RCC 7860 (cell line): Measurements from ENCODE around the gene CAPS2.
"Not testable (repeated sequence)": the region's sequence is repeated elsewhere in the genome, so short reads cannot be mapped to it uniquely, and the experiment has no call there.

Source experiments
- DNase-seq: peaks from one replicate; pipeline ENCODE4 v3.0.0-alpha.2; 2015; ENCODE audit warnings: low spot score
- FAIRE-seq: peaks from 2 replicates; lab custom pipeline; 2012; peaks lifted over from hg19 to GRCh38; lab: Jason Lieb, UNC

The CAPS2 gene

DNA sequence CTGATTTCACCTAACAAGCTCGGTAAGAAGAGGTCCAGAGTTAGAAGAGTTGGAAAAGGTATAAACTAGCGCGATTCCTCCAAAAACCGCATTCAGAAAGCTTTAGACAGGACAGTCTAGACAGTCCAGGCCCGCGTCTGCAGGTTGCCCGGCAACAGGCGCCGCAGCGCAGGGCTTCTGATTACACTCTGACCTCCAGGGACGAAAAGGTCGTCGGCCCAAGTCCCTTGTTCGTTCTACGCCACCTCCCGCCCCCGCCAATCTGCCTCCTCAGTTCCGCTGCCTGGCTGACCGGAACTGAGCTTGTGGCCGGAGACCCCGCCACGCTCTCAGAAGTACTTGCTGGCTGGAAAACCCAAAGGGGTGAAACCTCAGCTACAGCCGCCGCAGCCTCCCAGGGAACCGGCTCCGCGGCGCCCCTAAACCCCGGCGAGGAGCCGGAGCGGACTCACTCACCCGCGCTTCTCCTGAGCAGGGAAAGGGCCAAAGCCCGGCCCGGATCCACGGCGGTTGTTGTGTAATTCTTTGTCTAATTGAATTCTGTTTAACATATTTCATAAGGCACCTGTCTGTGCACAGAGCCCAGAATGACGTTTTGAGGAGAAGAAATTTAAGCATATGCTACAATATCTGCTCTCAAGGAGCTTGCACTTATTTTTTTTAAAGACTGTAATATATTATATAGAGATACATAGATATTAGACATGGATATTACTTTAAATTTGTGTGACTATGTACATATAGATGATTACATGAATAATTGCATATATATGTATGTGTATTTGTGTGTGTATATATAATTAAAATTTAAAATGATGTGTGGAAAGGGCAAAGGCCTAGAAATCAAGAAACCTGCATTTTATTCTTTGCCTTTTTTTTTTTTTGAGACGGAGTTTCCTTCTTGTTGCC lies at the start of gene CAPS2:
Gene CAPS2 (minus strand): TSS at position 407 of the 909 bp plus-strand sequence. CDS start 3,826 bp downstream, outside the sequence.
- FAIRE-seq (peak; percentile 8), DNase-seq (peak; percentile 51)

GRCh38 chr12:75378354-75378753 lies 48.2 kb upstream of the CAPS2 start:
- DNase-seq (no peak), FAIRE-seq (no peak)

- FAIRE-seq (no peak), DNase-seq (no peak)
These were observed 44.8 kb upstream of the CAPS2 start for GRCh38 chr12:75374971-75375370.

DNA sequence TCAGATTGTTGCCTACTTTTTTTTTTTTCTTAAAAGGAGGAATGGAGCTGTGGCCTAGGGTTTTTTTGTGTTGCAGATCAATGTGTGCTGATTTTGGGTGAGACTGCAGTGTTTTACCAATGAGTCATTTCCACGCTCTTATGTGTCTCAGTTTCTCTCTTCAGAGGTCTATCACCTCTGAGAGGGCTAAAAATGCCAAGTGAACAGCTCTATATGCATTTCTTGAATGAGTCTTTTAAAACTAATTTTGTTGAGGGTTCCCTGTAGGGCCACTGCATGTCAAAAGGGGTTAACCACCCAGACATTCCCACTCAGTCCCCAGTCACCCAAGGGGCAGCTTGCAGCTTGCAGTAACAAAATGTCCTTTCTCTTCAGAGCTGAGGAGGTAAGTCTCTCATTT lies 36.5 kb upstream of the CAPS2 start:
- DNase-seq (no peak), FAIRE-seq (no peak)

- DNase-seq (no peak), FAIRE-seq (no peak)
These were observed 34.8 kb upstream of the CAPS2 start for GRCh38 chr12:75364919-75365318.

GRCh38 chr12:75361408-75361807 lies 31.3 kb upstream of the CAPS2 start:
- no peak for FAIRE-seq

GRCh38 chr12:75360920-75361319 lies 30.8 kb upstream of the CAPS2 start:
- no peak for FAIRE-seq

More at GRCh38 chr12:75361408-75361807, 31.3 kb upstream of the CAPS2 start:
- no peak for DNase-seq

DNA sequence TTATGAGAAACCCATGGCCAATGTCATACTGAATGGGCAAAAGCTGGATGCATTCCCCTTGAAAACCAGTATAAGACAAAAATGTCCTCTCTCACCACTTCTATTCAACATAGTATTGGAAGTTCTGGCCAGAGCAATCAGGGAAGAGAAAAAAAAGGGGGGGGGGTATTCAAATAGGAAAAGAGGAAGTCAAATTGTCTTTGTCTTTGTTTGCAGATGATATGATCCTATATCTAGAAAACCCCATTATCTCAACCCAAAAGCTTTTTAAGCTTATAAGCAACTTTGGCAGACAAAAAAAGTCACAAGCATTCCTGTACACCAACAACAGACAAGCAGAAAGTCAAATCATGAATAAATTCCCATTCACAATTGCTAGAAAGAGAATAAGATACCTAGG lies 23.9 kb upstream of the CAPS2 start:
- DNase-seq (no peak), FAIRE-seq (no peak)

More at GRCh38 chr12:75360920-75361319, 30.8 kb upstream of the CAPS2 start:
- DNase-seq = no peak

- DNase-seq (no peak), FAIRE-seq (no peak)
These were observed 20.3 kb upstream of the CAPS2 start for GRCh38 chr12:75350413-75350812.

DNA sequence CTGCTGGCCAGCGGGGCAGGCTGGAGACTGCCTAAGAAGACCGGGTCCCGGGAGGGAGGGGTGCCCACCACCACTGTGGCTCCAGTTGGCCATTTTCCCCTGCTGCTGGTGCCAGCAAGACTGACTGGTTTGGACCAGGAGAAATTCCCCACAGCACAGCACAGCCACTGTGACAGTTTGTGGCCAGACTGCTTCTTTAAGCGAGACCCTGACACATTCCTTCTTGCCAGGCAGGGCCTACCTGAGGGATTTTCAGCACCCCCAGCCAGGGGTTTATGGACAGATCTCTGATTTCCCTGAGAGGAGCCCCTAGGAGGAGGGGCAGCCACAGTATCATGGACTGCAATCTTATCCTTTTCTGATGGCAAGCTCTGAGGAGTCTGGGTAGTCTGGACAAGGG lies 19.8 kb upstream of the CAPS2 start:
- FAIRE-seq (no peak), DNase-seq (no peak)

DNA sequence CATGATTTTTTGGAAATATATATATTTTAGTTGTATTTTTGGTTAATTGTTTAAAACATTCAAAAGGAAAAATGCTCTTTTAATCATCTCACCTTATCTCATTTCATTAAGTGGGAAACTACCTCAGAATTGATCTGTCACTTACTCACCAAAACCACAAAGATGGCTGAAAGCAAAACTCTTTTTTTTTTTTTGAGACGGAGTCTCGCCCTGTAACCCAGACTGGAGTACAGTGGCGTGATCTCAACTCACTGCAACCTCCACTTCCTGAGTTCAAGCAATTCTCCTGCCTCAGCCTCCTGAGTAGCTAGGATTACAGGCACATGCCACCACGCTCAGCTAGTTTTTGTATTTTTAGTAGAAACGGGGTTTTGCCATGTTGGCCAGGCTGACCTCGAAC lies 16.1 kb upstream of the CAPS2 start:
- not testable (repeated sequence) for FAIRE-seq, DNase-seq

DNA sequence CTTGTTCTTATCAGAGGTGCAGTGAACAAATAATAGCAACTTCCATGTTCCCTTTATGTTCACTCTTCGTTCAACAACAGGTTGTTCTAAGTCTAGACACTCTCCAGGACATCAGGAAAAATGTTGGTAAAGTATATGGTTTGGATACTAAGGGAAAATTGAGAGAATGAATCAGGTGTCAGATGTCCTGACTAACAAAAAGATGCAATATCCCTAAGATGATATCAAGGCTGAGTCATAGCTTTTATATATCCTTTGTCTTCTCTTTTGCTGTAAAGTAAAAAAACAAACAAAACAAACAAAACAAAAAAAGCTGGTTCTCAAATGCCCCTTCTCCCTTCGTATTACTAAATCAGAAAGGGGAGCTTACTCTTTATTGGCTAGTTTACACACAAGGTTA lies 15.4 kb upstream of the CAPS2 start:
- FAIRE-seq = no peak

GRCh38 chr12:75341873-75342272 lies 11.7 kb upstream of the CAPS2 start:
- no peak for DNase-seq
- FAIRE-seq = no peak

More for the DNA sequence above, 15.4 kb upstream of the CAPS2 start:
- DNase-seq = no peak

- DNase-seq = no peak
- no peak for FAIRE-seq
These were observed 7.8 kb upstream of the CAPS2 start for GRCh38 chr12:75337905-75338304.

DNA sequence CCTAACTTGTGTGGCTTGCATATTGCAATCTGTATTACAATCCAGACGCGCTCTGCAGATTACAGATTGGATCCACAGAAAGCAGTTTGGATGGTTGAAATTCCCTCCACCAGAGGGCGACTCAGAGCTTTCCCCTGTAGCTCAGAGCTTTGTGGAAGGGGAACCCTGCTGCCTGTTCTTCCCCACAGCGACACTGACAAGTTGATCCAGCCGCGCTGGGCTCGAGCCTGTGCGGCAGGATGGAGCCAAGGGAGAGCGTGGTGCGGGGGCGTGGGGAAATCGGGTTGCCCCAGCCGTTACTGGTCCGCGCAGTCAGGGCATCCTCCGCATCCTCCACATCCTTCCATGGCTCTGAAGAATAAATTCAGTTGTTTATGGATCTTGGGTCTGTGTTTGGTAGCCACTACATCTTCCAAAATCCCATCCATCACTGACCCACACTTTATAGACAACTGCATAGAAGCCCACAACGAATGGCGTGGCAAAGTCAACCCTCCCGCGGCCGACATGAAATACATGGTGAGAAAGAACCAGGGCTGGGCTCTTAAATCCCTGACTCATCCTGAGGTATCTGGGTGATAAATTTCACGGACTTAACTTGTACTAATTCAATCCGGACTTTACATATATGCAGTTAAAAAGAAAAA lies 4.4 kb upstream of the CAPS2 start, which contains the start of gene GLIPR1L1:
Gene GLIPR1L1 (plus strand): TSS at position 287 of the 647 bp plus-strand sequence. CDS start 59 bp downstream, at position 346.
- FAIRE-seq = peak; percentile 12
- DNase-seq = peak; percentile 49

DNA sequence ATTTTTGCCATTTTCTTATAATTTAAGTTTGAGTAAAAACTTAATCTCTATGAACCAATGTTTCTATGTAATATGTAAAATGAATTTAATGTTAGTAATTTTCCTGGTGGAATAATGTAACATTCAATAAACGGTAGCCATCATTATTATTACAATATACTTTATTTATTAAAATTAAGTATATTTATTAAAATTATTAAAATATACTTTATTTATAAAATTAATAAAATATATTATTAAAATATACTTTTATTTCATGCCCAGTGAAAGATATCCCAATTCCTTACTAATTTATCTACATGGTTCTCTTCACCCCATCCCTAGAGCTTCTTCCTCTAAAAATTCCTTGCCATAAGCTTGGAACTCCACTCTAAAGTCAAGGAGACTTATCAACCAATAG lies 2.5 kb downstream of the CAPS2 start:
- peak; percentile 72 for FAIRE-seq
- no peak for DNase-seq

DNA sequence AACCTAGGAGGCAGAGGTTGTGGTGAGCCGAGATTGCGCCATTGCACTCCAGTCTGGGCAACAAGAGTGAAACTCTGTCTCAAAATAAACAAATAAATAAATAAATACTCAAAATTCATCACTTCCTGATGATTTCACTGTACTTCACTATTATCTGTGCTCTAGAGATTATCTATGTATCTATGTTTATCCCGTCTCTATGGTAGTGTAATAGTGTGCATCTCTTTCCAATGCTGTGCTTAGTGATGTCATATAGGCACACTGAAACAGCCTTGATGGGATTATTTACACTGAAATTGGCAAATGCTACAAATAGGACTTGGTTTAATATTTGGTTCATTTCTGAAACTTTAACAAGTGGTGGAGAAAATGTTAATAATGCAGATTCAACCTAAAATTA lies 6.5 kb downstream of the CAPS2 start:
- DNase-seq (no peak), FAIRE-seq (no peak)

DNA sequence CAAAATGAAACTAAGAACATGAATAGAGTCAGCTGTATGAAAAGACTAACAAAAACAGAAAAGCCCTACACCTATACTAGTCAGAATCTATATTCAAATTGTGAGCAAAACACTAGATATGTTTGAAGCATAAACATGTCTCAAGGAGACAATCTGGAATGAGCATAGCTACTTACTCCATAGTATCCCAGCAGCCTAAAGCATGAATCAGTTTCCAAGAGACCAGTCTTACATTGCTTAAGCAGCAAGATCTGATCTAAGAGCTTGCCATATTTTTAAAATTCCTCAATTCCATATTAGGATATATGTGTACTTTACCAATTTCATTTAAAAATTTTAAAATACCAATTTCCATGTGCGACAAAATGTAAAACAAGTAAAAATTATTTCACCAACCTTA lies 7.7 kb downstream of the CAPS2 start:
- no peak for FAIRE-seq

GRCh38 chr12:75317784-75318183 lies 12.3 kb downstream of the CAPS2 start:
- DNase-seq (no peak), FAIRE-seq (no peak)

More for the DNA sequence above, 7.7 kb downstream of the CAPS2 start:
- DNase-seq = no peak

- DNase-seq (peak; percentile 31), FAIRE-seq (no peak)
These were observed 14.6 kb downstream of the CAPS2 start for GRCh38 chr12:75315518-75315917.

DNA sequence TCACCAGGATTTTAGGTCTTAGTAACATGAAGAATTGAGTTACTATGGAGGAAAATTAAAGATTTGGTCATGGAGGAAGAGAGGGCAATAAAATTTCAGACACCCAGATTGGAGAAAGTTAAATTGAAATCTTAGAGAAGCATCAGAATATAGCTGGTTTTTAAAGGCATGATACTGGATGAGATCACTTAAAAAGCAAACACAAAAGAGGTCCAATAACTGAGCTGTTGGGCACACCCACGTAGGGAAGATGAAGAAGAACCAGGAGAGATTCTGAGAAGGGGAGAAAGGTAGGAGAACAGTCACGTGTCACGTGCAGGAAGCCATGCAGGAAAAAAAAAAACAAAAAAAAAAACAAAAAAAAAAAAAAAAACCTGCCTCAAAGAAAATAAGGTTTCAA lies 18.8 kb downstream of the CAPS2 start:
- DNase-seq (no peak), FAIRE-seq (no peak)

DNA sequence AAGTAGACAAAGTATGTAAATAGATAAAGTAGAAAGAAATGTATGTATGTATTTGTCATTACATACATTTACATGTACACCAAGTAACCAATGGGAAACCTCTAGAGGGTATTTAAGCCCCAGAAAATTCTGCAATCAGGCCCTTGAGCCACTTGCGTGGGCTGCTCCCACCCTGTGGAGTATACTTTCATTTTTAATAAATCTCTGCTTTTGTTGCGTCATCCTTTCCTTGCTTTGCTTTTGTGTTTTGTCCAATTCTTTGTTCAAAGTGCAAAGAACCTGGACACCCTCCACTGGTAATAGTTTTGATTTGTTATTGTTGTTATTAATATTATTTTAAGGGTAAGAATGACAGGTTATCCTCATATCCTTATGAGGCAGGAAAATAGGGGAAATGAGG lies 21.8 kb downstream of the CAPS2 start:
- DNase-seq (no peak), FAIRE-seq (no peak)
